COR-L47 (cell line): Measurements from ENCODE around the gene KRTAP11-1.

Experiments
- DNase-seq: peaks from one replicate; lab custom pipeline; 2025; lab: John Stamatoyannopoulos, UW

KRTAP11-1 gene

GRCh38 chr21:30881480-30881879, at the start of gene KRTAP11-1:
Gene KRTAP11-1 (minus strand): TSS chr21:30881580. CDS start chr21:30881524, 56 bp downstream.
- no peak for DNase-seq

GRCh38 chr21:30924146-30924700, 42.8 kb upstream of the KRTAP11-1 start:
- no peak for DNase-seq

GRCh38 chr21:30921129-30921528, 39.7 kb upstream of the KRTAP11-1 start:
- no peak for DNase-seq

- no peak for DNase-seq
Observed at GRCh38 chr21:30917557-30917956, 36.2 kb upstream of the KRTAP11-1 start.

GRCh38 chr21:30900881-30901280, 19.5 kb upstream of the KRTAP11-1 start:
- no peak for DNase-seq

GRCh38 chr21:30882866-30883597, 1.7 kb upstream of the KRTAP11-1 start:
- DNase-seq, result no peak

- DNase-seq, result no peak
Observed at GRCh38 chr21:30880914-30881313, 466 bp downstream of the KRTAP11-1 start.

GRCh38 chr21:30874526-30874925, 6.9 kb downstream of the KRTAP11-1 start:
- no peak for DNase-seq

- no peak for DNase-seq
Observed at GRCh38 chr21:30847627-30848500, 33.5 kb downstream of the KRTAP11-1 start.

- DNase-seq, result no peak
Observed at GRCh38 chr21:30842990-30843389, 38.4 kb downstream of the KRTAP11-1 start.

GRCh38 chr21:30839304-30839703, 42.1 kb downstream of the KRTAP11-1 start:
- DNase-seq, result peak; percentile 35

GRCh38 chr21:30838536-30838935, 42.8 kb downstream of the KRTAP11-1 start:
- DNase-seq, result no peak

GRCh38 chr21:30831194-30831765, 50.1 kb downstream of the KRTAP11-1 start:
- no peak for DNase-seq
